Upper lobe of left lung (tissue), 6 donors: ENCODE results near the gene SLC51B. TPM values are rescaled to one million over a fixed set of nuclear protein-coding genes. Genes with fewer than 3 reads are reported as not detected.

Experiments used
- ATAC-seq, 2 donors: fragments of 200-7000 bp; cut with Tn5 transposase; one replicate each; pipeline ENCODE4 v1.9.1; 2022; ENCODE audit warnings: mild to moderate bottlenecking in 2 of 2, moderate library complexity in 2 of 2; ENCODE audit not compliant: low FRiP score in 2 of 2
- DNase-seq, 2 donors: peaks; one replicate each; pipeline ENCODE4 v3.0.0-alpha.2; 2019 to 2020
- H3K27ac ChIP-seq, 4 donors: fragments of 200-600 bp; sonication (generic); one replicate each; pipeline ENCODE4 v1.5.1; 2016 to 2019
- H3K27me3 ChIP-seq, 4 donors: fragments of 200-600 bp; sonication (generic); one replicate each; pipeline ENCODE4 v1.5.1; 2017 to 2019
- H3K36me3 ChIP-seq, 4 donors: fragments of 200-600 bp; sonication (generic); one replicate each; pipeline ENCODE4 v1.5.1; 2016 to 2019
- H3K4me1 ChIP-seq, 4 donors: fragments of 200-600 bp; sonication (generic); one replicate each; pipeline ENCODE4 v1.5.1; 2018 to 2019
- H3K4me3 ChIP-seq, 4 donors: fragments of 200-600 bp; sonication (generic); one replicate each; pipeline ENCODE4 v1.5.1; 2017 to 2019; ENCODE audit warnings: mild to moderate bottlenecking in 2 of 4, moderate library complexity in 1 of 4
- H3K9me3 ChIP-seq, 4 donors: fragments of 200-600 bp; sonication (generic); one replicate each; pipeline ENCODE4 v1.5.1; 2018 to 2019
- CTCF ChIP-seq, 6 experiments: fragments of 450-650 bp in 4 of 6; fragments of 200-600 bp in 2 of 6; sonication (generic) in 2 of 6; IDR thresholded peaks; one replicate each; pipeline ENCODE4 v1.5.1; 2016 to 2019; ENCODE audit warnings: antibody characterized with exemption in 6 of 6
- EP300 ChIP-seq, 4 donors: sonication (generic); formaldehyde crosslinking; IDR thresholded peaks; one replicate each; pipeline ENCODE4 v1.5.1; 2017; ENCODE audit warnings: antibody characterized with exemption in 4 of 4, control low read depth in 2 of 4
- POLR2A ChIP-seq, 4 donors: fragments of 450-650 bp; IDR thresholded peaks; one replicate each; pipeline ENCODE4 v1.5.1; 2016 to 2017; ENCODE audit warnings: antibody characterized with exemption in 4 of 4, mild to moderate bottlenecking in 2 of 4
- POLR2AphosphoS5 ChIP-seq, 2 donors: sonication (generic); formaldehyde crosslinking; IDR thresholded peaks; one replicate each; pipeline ENCODE4 v1.5.1; 2017; ENCODE audit warnings: antibody characterized with exemption in 2 of 2
- WGBS, 2 donors: methylation state at CpG; one replicate each; pipeline ENCODE4 v1.1.5; 2017 to 2018; 5-methylcytosine and 5-hydroxymethylcytosine counted together
- total RNA-seq, 6 donors: library from RNA; depleted of rRNA in 4 of 6; stranded (reverse); fragments of >200 nt in 4 of 6; gene quantifications; one replicate each; pipeline versions ENCODE4 v1.1.0 to v1.2.1, GENCODE V29; 2016 to 2021
- donor health status: DM: no; HTN: no; CAD: no; lungs with moderate emphysema.
- donor health status: DM: no; HTN: yes; CAD: no; lungs with severe emphysema.

The SLC51B gene
- total RNA-seq, 6 donors from 2014 or later = 0.69 to 6.6 (median 4.4) TPM; not detected in 2

- TF ChIP-seq EP300 (IDR thresholded peaks at IDR 0.05) = no peak
- TF ChIP-seq CTCF (IDR thresholded peaks at IDR 0.05) = no peak
- no peak for TF ChIP-seq POLR2A (IDR thresholded peaks at IDR 0.05)
- TF ChIP-seq POLR2AphosphoS5 (IDR thresholded peaks at IDR 0.05) = no peak
- Histone ChIP-seq H3K4me3 (no peak overlapping the region), H3K4me1 (peaks cover 3 to 13% (median 7%) of the 10 kb centered on the region in 4 donors), H3K36me3 (peaks cover 0 to 8% (median 1%) of the 10 kb centered on the region in 4 donors), H3K9me3 (no peaks in the 10 kb centered on the region), H3K27me3 (no peaks in the 10 kb centered on the region), H3K27ac (peak overlapping the region in 2 of 4 donors; percentile 8 to 35)
- 88 to 97% methylated on average over 8 of the region's 8 CpGs for WGBS, 2 donors
- DNase-seq (no peak), ATAC-seq (no peak)
These were observed 12.4 kb downstream of the SLC51B start for GRCh38 chr15:65057549-65057940.

GRCh38 chr15:65058394-65059368 lies 13.5 kb downstream of the SLC51B start:
- Histone ChIP-seq H3K36me3 (peaks cover 0 to 6% (median 1%) of the 10 kb centered on the region in 4 donors), H3K27me3 (no peaks in the 10 kb centered on the region), H3K27ac (peak overlapping the region in 3 of 4 donors; percentile 47 to 64 (median 62)), H3K4me3 (no peak overlapping the region), H3K4me1 (peaks cover 3 to 13% (median 7%) of the 10 kb centered on the region in 4 donors), H3K9me3 (no peaks in the 10 kb centered on the region)
- WGBS, 2 donors = 75 to 89% methylated on average over 11 to 16 of the region's 16 CpGs
- TF ChIP-seq CTCF (IDR thresholded peaks at IDR 0.05) = no peak
- TF ChIP-seq EP300 (IDR thresholded peaks at IDR 0.05) = no peak
- no peak for TF ChIP-seq POLR2A (IDR thresholded peaks at IDR 0.05)
- no peak for TF ChIP-seq POLR2AphosphoS5 (IDR thresholded peaks at IDR 0.05)
- ATAC-seq (no peak), DNase-seq (peak in 1 of 2 donors; percentile 32)

- Histone ChIP-seq H3K27ac (peak overlapping the region in 3 of 4 donors; percentile 47 to 64 (median 62)), H3K9me3 (no peaks in the 10 kb centered on the region), H3K4me1 (peaks cover 3 to 13% (median 7%) of the 10 kb centered on the region in 4 donors), H3K27me3 (no peaks in the 10 kb centered on the region), H3K4me3 (no peak overlapping the region), H3K36me3 (peaks cover 0 to 6% (median 1%) of the 10 kb centered on the region in 4 donors)
- 63 to 64% methylated on average over 1 to 2 of the region's 3 CpGs for WGBS, 2 donors
- no peak for DNase-seq
- ATAC-seq = no peak
- TF ChIP-seq POLR2A (IDR thresholded peaks at IDR 0.05) = no peak
- TF ChIP-seq CTCF (IDR thresholded peaks at IDR 0.05) = no peak
These were observed 14.2 kb downstream of the SLC51B start for GRCh38 chr15:65059369-65059750.

- DNase-seq = no peak
- H3K27me3 ChIP-seq = no peaks in the 10 kb centered on the region
- 72 to 73% methylated on average over 4 of the region's 4 CpGs for WGBS, 2 donors
- no peaks in the 10 kb centered on the region for H3K9me3 ChIP-seq
- peak overlapping the region in 3 of 4 donors; percentile 47 to 64 (median 62) for H3K27ac ChIP-seq
- TF ChIP-seq CTCF (IDR thresholded peaks at IDR 0.05) (no peak), POLR2AphosphoS5 (IDR thresholded peaks at IDR 0.05) (no peak), POLR2A (IDR thresholded peaks at IDR 0.05) (no peak), EP300 (IDR thresholded peaks at IDR 0.05) (no peak)
- H3K36me3 ChIP-seq = peaks cover 0 to 6% (median 1%) of the 10 kb centered on the region in 4 donors
- ATAC-seq = no peak
- no peak overlapping the region for H3K4me3 ChIP-seq
- H3K4me1 ChIP-seq = peaks cover 0 to 6% (median 4%) of the 10 kb centered on the region in 4 donors
These were observed 14.9 kb downstream of the SLC51B start for GRCh38 chr15:65059931-65060596.
